Measurements from ENCODE around the gene ZNF662. TPM values are rescaled to one million over a fixed set of nuclear protein-coding genes. Genes with fewer than 3 reads are reported as not detected.

ZNF662 gene
- total RNA-seq, 1 experiment from 2014 or later, result 2.7 TPM

DNA sequence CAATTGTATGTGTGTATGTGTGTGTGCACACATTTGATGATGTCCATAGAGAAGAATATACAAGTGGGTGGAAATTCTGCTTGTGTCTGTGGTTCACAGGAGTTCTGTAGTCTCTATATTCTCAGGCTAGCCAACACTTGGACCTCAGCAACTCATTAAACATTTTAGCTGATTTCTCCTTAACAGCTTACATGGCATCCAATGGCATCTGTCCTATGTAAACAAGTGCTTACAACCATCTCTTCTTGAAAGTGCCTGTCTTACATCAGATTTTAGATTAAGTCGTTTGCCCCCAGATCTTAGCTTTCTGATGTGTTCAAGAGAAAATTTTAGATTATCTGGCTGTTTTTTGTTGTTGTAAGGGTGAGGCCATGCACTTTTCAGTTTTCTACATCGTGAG lies 29.0 kb downstream of the ZNF662 start:
- DNase-seq (ENCODE audit: low spot score) (no peak), ATAC-seq (no peak)
- H3K4me1 Mint-ChIP-seq, result no peaks in the 10 kb centered on the region; the same call in 1 of the 2 replicates
- H3K9me3 Mint-ChIP-seq, result no peaks in the 10 kb centered on the region
- ChIA-PET CTCF (no interaction called here), POLR2A (no interaction called here)
- no peak overlapping the region for H3K4me3 Mint-ChIP-seq
- TF ChIP-seq HMGA2 (CRISPR knock-in tag; IDR thresholded peaks at IDR 0.05) (no peak), MXD4 (CRISPR knock-in tag; IDR thresholded peaks at IDR 0.05; ENCODE audit: borderline replicate concordance) (no peak), GTF2I (CRISPR knock-in tag; conservative IDR thresholded peaks at IDR 0.05) (no peak), JUN (CRISPR knock-in tag; IDR thresholded peaks at IDR 0.05) (no peak), ESRRA (CRISPR knock-in tag; IDR thresholded peaks at IDR 0.05; ENCODE audit: borderline replicate concordance) (no peak), OVOL2 (CRISPR knock-in tag; IDR thresholded peaks at IDR 0.05; ENCODE audit: borderline replicate concordance) (no peak), ATF1 (CRISPR knock-in tag; IDR thresholded peaks at IDR 0.05) (no peak), SMAD3 (CRISPR knock-in tag; IDR thresholded peaks at IDR 0.05; ENCODE audit: borderline replicate concordance) (no peak)
- TF ChIP-seq, protein P1, sequence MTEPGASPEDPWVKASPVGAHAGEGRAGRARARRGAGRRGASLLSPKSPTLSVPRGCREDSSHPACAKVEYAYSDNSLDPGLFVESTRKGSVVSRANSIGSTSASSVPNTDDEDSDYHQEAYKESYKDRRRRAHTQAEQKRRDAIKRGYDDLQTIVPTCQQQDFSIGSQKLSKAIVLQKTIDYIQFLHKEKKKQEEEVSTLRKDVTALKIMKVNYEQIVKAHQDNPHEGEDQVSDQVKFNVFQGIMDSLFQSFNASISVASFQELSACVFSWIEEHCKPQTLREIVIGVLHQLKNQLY (CRISPR knock-in tag; IDR thresholded peaks at IDR 0.05), result no peak
- TF ChIP-seq, protein P2, sequence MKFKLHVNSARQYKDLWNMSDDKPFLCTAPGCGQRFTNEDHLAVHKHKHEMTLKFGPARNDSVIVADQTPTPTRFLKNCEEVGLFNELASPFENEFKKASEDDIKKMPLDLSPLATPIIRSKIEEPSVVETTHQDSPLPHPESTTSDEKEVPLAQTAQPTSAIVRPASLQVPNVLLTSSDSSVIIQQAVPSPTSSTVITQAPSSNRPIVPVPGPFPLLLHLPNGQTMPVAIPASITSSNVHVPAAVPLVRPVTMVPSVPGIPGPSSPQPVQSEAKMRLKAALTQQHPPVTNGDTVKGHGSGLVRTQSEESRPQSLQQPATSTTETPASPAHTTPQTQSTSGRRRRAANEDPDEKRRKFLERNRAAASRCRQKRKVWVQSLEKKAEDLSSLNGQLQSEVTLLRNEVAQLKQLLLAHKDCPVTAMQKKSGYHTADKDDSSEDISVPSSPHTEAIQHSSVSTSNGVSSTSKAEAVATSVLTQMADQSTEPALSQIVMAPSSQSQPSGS (CRISPR knock-in tag; IDR thresholded peaks at IDR 0.05; ENCODE audit: borderline replicate concordance, low read depth), result no peak
- TF ChIP-seq, protein P3, sequence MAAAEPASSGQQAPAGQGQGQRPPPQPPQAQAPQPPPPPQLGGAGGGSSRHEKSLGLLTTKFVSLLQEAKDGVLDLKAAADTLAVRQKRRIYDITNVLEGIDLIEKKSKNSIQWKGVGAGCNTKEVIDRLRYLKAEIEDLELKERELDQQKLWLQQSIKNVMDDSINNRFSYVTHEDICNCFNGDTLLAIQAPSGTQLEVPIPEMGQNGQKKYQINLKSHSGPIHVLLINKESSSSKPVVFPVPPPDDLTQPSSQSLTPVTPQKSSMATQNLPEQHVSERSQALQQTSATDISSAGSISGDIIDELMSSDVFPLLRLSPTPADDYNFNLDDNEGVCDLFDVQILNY (CRISPR knock-in tag; IDR thresholded peaks at IDR 0.05), result no peak
- TF ChIP-seq, protein P4, sequence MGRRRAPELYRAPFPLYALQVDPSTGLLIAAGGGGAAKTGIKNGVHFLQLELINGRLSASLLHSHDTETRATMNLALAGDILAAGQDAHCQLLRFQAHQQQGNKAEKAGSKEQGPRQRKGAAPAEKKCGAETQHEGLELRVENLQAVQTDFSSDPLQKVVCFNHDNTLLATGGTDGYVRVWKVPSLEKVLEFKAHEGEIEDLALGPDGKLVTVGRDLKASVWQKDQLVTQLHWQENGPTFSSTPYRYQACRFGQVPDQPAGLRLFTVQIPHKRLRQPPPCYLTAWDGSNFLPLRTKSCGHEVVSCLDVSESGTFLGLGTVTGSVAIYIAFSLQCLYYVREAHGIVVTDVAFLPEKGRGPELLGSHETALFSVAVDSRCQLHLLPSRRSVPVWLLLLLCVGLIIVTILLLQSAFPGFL (CRISPR knock-in tag; IDR thresholded peaks at IDR 0.05; ENCODE audit: borderline replicate concordance), result no peak
- TF ChIP-seq, protein P5, sequence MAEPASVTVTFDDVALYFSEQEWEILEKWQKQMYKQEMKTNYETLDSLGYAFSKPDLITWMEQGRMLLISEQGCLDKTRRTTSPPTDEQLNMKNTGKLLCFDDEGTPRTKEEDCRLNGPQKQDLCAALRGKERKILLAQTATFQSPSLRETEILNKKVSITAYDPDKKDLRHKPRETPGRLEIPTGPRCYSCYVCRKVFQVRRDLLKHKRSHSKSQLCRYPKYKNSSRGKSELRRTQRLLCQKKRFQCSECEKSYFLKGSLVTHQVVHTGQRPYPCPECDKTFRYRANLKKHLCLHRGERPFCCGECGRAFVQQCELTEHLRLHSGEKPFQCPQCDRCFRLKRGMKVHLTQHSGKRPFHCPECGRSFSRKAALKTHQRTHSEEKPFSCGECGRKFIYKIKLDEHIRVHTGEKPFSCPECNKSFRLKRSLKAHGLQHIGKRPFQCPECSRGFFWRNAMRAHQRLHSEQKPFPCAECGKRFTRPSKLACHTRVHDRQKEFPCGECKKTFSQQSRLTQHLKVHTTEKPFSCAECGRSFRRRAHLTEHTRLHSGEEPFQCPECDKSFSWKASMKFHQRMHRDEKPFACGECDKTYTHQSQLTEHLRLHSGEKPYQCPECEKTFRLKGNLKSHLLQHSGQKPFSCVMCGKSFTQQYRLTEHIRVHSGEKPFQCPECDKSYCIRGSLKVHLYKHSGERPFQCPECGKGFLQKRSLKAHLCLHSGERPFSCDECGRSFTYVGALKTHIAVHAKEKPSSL (CRISPR knock-in tag; conservative IDR thresholded peaks at IDR 0.05), result no peak
- TF ChIP-seq, protein P6, sequence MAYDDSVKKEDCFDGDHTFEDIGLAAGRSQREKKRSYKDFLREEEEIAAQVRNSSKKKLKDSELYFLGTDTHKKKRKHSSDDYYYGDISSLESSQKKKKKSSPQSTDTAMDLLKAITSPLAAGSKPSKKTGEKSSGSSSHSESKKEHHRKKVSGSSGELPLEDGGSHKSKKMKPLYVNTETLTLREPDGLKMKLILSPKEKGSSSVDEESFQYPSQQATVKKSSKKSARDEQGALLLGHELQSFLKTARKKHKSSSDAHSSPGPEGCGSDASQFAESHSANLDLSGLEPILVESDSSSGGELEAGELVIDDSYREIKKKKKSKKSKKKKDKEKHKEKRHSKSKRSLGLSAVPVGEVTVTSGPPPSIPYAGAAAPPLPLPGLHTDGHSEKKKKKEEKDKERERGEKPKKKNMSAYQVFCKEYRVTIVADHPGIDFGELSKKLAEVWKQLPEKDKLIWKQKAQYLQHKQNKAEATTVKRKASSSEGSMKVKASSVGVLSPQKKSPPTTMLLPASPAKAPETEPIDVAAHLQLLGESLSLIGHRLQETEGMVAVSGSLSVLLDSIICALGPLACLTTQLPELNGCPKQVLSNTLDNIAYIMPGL (CRISPR knock-in tag; IDR thresholded peaks at IDR 0.05), result no peak
- H3K27ac Mint-ChIP-seq, result no peak overlapping the region
- H3K27me3 Mint-ChIP-seq (ENCODE audit: low read depth), result no peaks in the 10 kb centered on the region; the same call in 1 of the 2 replicates
- no peaks in the 10 kb centered on the region for H3K36me3 Mint-ChIP-seq

DNA sequence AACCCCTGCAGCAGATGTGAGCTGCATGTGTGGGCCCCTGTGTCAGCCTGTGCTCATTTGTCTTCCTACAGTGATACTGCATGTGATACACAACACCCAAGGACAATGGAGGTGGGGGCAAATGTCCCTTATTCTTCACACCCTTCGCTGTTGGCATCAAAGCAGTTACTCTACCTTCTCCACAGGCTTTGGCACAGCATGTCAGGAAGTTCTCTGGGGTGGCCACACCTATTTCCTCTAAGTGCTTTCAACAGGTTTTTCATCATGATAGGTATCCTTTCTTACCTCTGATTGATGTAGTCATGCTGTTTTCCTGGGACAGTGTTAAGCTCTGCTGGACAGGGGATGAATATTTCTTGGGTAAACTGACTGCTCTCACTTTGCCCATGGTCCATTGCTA lies 29.5 kb downstream of the ZNF662 start:
- no peaks in the 10 kb centered on the region for H3K36me3 Mint-ChIP-seq
- no peaks in the 10 kb centered on the region; the same call in 1 of the 2 replicates for H3K4me1 Mint-ChIP-seq
- DNase-seq (ENCODE audit: low spot score) (no peak), ATAC-seq (no peak)
- H3K4me3 Mint-ChIP-seq, result no peak overlapping the region
- no peaks in the 10 kb centered on the region for H3K9me3 Mint-ChIP-seq
- CTCF ChIA-PET, result no interaction called here
- H3K27me3 Mint-ChIP-seq (ENCODE audit: low read depth), result no peaks in the 10 kb centered on the region; the same call in 1 of the 2 replicates
- H3K27ac Mint-ChIP-seq, result no peak overlapping the region
- POLR2A ChIA-PET, result no interaction called here
- TF ChIP-seq SOX15 (CRISPR knock-in tag; IDR thresholded peaks at IDR 0.05) (no peak), HMGA2 (CRISPR knock-in tag; IDR thresholded peaks at IDR 0.05) (no peak), MYBL2 (CRISPR knock-in tag; IDR thresholded peaks at IDR 0.05) (no peak)
- TF ChIP-seq, protein P7, sequence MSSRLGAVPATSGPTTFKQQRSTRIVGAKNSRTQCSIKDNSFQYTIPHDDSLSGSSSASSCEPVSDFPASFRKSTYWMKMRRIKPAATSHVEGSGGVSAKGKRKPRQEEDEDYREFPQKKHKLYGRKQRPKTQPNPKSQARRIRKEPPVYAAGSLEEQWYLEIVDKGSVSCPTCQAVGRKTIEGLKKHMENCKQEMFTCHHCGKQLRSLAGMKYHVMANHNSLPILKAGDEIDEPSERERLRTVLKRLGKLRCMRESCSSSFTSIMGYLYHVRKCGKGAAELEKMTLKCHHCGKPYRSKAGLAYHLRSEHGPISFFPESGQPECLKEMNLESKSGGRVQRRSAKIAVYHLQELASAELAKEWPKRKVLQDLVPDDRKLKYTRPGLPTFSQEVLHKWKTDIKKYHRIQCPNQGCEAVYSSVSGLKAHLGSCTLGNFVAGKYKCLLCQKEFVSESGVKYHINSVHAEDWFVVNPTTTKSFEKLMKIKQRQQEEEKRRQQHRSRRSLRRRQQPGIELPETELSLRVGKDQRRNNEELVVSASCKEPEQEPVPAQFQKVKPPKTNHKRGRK (CRISPR knock-in tag; IDR thresholded peaks at IDR 0.05; ENCODE audit: borderline replicate concordance), result no peak
- TF ChIP-seq, protein P8, sequence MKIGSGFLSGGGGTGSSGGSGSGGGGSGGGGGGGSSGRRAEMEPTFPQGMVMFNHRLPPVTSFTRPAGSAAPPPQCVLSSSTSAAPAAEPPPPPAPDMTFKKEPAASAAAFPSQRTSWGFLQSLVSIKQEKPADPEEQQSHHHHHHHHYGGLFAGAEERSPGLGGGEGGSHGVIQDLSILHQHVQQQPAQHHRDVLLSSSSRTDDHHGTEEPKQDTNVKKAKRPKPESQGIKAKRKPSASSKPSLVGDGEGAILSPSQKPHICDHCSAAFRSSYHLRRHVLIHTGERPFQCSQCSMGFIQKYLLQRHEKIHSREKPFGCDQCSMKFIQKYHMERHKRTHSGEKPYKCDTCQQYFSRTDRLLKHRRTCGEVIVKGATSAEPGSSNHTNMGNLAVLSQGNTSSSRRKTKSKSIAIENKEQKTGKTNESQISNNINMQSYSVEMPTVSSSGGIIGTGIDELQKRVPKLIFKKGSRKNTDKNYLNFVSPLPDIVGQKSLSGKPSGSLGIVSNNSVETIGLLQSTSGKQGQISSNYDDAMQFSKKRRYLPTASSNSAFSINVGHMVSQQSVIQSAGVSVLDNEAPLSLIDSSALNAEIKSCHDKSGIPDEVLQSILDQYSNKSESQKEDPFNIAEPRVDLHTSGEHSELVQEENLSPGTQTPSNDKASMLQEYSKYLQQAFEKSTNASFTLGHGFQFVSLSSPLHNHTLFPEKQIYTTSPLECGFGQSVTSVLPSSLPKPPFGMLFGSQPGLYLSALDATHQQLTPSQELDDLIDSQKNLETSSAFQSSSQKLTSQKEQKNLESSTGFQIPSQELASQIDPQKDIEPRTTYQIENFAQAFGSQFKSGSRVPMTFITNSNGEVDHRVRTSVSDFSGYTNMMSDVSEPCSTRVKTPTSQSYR (CRISPR knock-in tag; IDR thresholded peaks at IDR 0.05), result no peak
- TF ChIP-seq, protein P9, sequence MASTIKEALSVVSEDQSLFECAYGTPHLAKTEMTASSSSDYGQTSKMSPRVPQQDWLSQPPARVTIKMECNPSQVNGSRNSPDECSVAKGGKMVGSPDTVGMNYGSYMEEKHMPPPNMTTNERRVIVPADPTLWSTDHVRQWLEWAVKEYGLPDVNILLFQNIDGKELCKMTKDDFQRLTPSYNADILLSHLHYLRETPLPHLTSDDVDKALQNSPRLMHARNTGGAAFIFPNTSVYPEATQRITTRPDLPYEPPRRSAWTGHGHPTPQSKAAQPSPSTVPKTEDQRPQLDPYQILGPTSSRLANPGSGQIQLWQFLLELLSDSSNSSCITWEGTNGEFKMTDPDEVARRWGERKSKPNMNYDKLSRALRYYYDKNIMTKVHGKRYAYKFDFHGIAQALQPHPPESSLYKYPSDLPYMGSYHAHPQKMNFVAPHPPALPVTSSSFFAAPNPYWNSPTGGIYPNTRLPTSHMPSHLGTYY (CRISPR knock-in tag; IDR thresholded peaks at IDR 0.05), result no peak
